CD4-positive, alpha-beta memory T cell (primary cell): ENCODE results near the gene SDHAF1. TPM values are rescaled to one million over a fixed set of nuclear protein-coding genes. Genes with fewer than 3 reads are reported as not detected.
A peak's percentile ranks its signal among the peaks of the same experiment; 100 is the strongest.
"Not testable (repeated sequence)": the region's sequence is repeated elsewhere in the genome, so short reads cannot be mapped to it uniquely, and the experiment has no call there.

Source experiments
- CTCF ChIA-PET: fragments of 350-600 bp; sonication (Branson Sonifier 250); formaldehyde crosslinking; loops from one replicate; lab custom pipeline; 2021; ENCODE audit warnings: inconsistent platforms; ENCODE audit not compliant: partially characterized antibody; lab: Charles Lee
- POLR2A ChIA-PET: fragments of 350-600 bp; sonication (Branson Sonifier 250); formaldehyde crosslinking; loops from one replicate; lab custom pipeline; 2021; ENCODE audit not compliant: partially characterized antibody; lab: Charles Lee
- DNase-seq, 5 donors: peaks; one replicate each; pipeline versions ENCODE4 v3.0.0 to v3.0.0-alpha.2; 2020 to 2022; ENCODE audit warnings: mixed read lengths in 1 of 5
- H3K27ac ChIP-seq: one replicate; pipeline ENCODE4 v1.7.0; 2013; ENCODE audit warnings: low read depth, low read length
- H3K27me3 ChIP-seq: 2 replicates; pipeline ENCODE4 v1.7.0; 2013; ENCODE audit warnings: mild to moderate bottlenecking, low read length, moderate library complexity; ENCODE audit not compliant: insufficient read depth
- H3K36me3 ChIP-seq: 2 replicates; pipeline ENCODE4 v1.7.0; 2013; ENCODE audit warnings: mild to moderate bottlenecking, low read length, moderate library complexity; ENCODE audit not compliant: insufficient read depth
- H3K4me1 ChIP-seq: 2 replicates; pipeline ENCODE4 v1.7.0; 2013; ENCODE audit warnings: mild to moderate bottlenecking, low read length, moderate library complexity; ENCODE audit not compliant: insufficient read depth
- H3K4me3 ChIP-seq, 2 donors: one replicate each; pipeline ENCODE4 v1.7.0; 2013; ENCODE audit warnings: low read length in 2 of 2, mild to moderate bottlenecking in 1 of 2
- H3K9me3 ChIP-seq, 2 donors: one replicate each; pipeline ENCODE4 v1.7.0; 2013; ENCODE audit warnings: low read length in 2 of 2, control low read depth in 1 of 2; ENCODE audit not compliant: control insufficient read depth in 1 of 2
- H3K27ac Mint-ChIP-seq, 7 donors: one replicate each; pipeline ENCODE4 v1.8.0; 2020 to 2021; ENCODE audit warnings: mixed read lengths in 7 of 7, mild to moderate bottlenecking in 6 of 7, inconsistent platforms in 3 of 7, moderate library complexity in 3 of 7
- H3K27me3 Mint-ChIP-seq, 2 donors: one replicate each; pipeline ENCODE4 v1.8.0; 2020 to 2021; ENCODE audit warnings: mixed read lengths in 2 of 2
- H3K36me3 Mint-ChIP-seq, 2 donors: one replicate each; pipeline ENCODE4 v1.8.0; 2020 to 2021; ENCODE audit warnings: mixed read lengths in 2 of 2, inconsistent platforms in 1 of 2, mild to moderate bottlenecking in 1 of 2
- H3K4me1 Mint-ChIP-seq, 4 donors: one replicate each; pipeline ENCODE4 v1.8.0; 2020 to 2021; ENCODE audit warnings: mixed read lengths in 4 of 4, mild to moderate bottlenecking in 1 of 4
- H3K4me3 Mint-ChIP-seq, 8 donors: one replicate each; pipeline ENCODE4 v1.8.0; 2020 to 2021; ENCODE audit warnings: mixed read lengths in 8 of 8, mild to moderate bottlenecking in 7 of 8, moderate library complexity in 6 of 8, inconsistent platforms in 3 of 8
- H3K9me3 Mint-ChIP-seq, 8 donors: one replicate each; pipeline ENCODE4 v1.8.0; 2020 to 2021; ENCODE audit warnings: mixed read lengths in 8 of 8, mild to moderate bottlenecking in 5 of 8, inconsistent platforms in 3 of 8, moderate library complexity in 1 of 8
- intact Hi-C: fragments of 100-400 bp; cut with micrococcal nuclease; formaldehyde crosslinking; loops from one replicate; pipeline ENCODE4 v1.15.1; 2023
- polyA plus RNA-seq, 2 donors: library from polyadenylated mRNA; unstranded; fragments of 300-500 nt; fragmentation: Illumina TruSeq; gene quantifications; one replicate each; pipeline ENCODE4 v1.2.3, GENCODE V29; 2021
- total RNA-seq, 2 experiments: library from RNA; stranded (reverse); gene quantifications; one replicate each; pipeline ENCODE4 v1.2.3, GENCODE V29; 2021

SDHAF1 gene
- total and polyA plus RNA-seq, 4 experiments from 2014 or later: 21.9 to 41.3 (median 25.8) TPM

GRCh38 chr19:35975608-35976214 lies 19.3 kb upstream of the SDHAF1 start:
- H3K4me3 ChIP-seq: no peak overlapping the region
- CTCF ChIA-PET: no interaction called here
- H3K27me3 Mint-ChIP-seq: peaks cover under 1 to 6% of the 10 kb centered on the region in 2 donors
- H3K4me1 Mint-ChIP-seq: no peaks in the 10 kb centered on the region
- no peaks in the 10 kb centered on the region for H3K4me1 ChIP-seq
- peak in 1 of 5 donors; percentile 18 for DNase-seq
- POLR2A ChIA-PET: no interaction called here
- intact Hi-C loops: no loop called here
- no peaks in the 10 kb centered on the region for H3K36me3 ChIP-seq
- no peaks in the 10 kb centered on the region for H3K27me3 ChIP-seq
- no peak overlapping the region for H3K27ac Mint-ChIP-seq
- H3K9me3 Mint-ChIP-seq: no peaks in the 10 kb centered on the region
- H3K4me3 Mint-ChIP-seq: no peak overlapping the region
- no peaks in the 10 kb centered on the region for H3K36me3 Mint-ChIP-seq
- H3K9me3 ChIP-seq: no peaks in the 10 kb centered on the region
- H3K27ac ChIP-seq: no peak overlapping the region

GRCh38 chr19:35977446-35978222 lies 17.4 kb upstream of the SDHAF1 start:
- Histone ChIP-seq H3K27me3 (no peaks in the 10 kb centered on the region), H3K27ac (no peak overlapping the region), H3K9me3 (no peaks in the 10 kb centered on the region), H3K4me1 (no peaks in the 10 kb centered on the region), H3K36me3 (no peaks in the 10 kb centered on the region), H3K4me3 (no peak overlapping the region)
- peak overlapping the region in 1 of 7 donors; percentile 22 for H3K27ac Mint-ChIP-seq
- H3K4me3 Mint-ChIP-seq: no peak overlapping the region
- H3K4me1 Mint-ChIP-seq: no peaks in the 10 kb centered on the region
- intact Hi-C loops: no loop called here
- no peaks in the 10 kb centered on the region for H3K36me3 Mint-ChIP-seq
- H3K9me3 Mint-ChIP-seq: no peaks in the 10 kb centered on the region
- ChIA-PET CTCF (no interaction called here), POLR2A (no interaction called here)
- no peak for DNase-seq
- H3K27me3 Mint-ChIP-seq: peaks cover 4 to 13% of the 10 kb centered on the region in 2 donors

GRCh38 chr19:35978271-35978670 lies 16.7 kb upstream of the SDHAF1 start:
- CTCF ChIA-PET: no interaction called here
- no peak overlapping the region for H3K4me3 Mint-ChIP-seq
- no peaks in the 10 kb centered on the region for H3K9me3 ChIP-seq

GRCh38 chr19:35978832-35979365 lies 16.1 kb upstream of the SDHAF1 start:
- CTCF ChIA-PET: interaction anchor here (1.5 kb wide), 1 partner anchor 32 kb away, joined by 3 read pairs; no protein-coding TSS in a partner anchor
- no peaks in the 10 kb centered on the region for H3K4me1 Mint-ChIP-seq
- H3K36me3 Mint-ChIP-seq: no peaks in the 10 kb centered on the region
- intact Hi-C loops: no loop called here
- no peaks in the 10 kb centered on the region for H3K27me3 ChIP-seq
- H3K36me3 ChIP-seq: no peaks in the 10 kb centered on the region
- no peak overlapping the region for H3K27ac ChIP-seq
- no peak overlapping the region for H3K4me3 Mint-ChIP-seq
- H3K9me3 ChIP-seq: no peaks in the 10 kb centered on the region
- DNase-seq: no peak
- POLR2A ChIA-PET: no interaction called here
- peaks cover 10 to 14% of the 10 kb centered on the region in 2 donors for H3K27me3 Mint-ChIP-seq
- H3K27ac Mint-ChIP-seq: no peak overlapping the region
- no peaks in the 10 kb centered on the region for H3K4me1 ChIP-seq
- no peaks in the 10 kb centered on the region for H3K9me3 Mint-ChIP-seq
- no peak overlapping the region for H3K4me3 ChIP-seq

More at GRCh38 chr19:35978271-35978670, 16.7 kb upstream of the SDHAF1 start:
- H3K9me3 Mint-ChIP-seq: no peaks in the 10 kb centered on the region
- H3K27me3 Mint-ChIP-seq: peaks cover 5 to 13% of the 10 kb centered on the region in 2 donors
- POLR2A ChIA-PET: no interaction called here
- Histone ChIP-seq H3K4me3 (no peak overlapping the region), H3K27me3 (no peaks in the 10 kb centered on the region), H3K36me3 (no peaks in the 10 kb centered on the region), H3K4me1 (no peaks in the 10 kb centered on the region), H3K27ac (no peak overlapping the region)
- no peak for DNase-seq
- no peak overlapping the region for H3K27ac Mint-ChIP-seq
- no peaks in the 10 kb centered on the region for H3K4me1 Mint-ChIP-seq
- intact Hi-C loops: no loop called here
- H3K36me3 Mint-ChIP-seq: no peaks in the 10 kb centered on the region

GRCh38 chr19:35980997-35981396 lies 14.0 kb upstream of the SDHAF1 start:
- H3K27me3 Mint-ChIP-seq: peaks cover 27 to 30% of the 10 kb centered on the region in 2 donors
- H3K4me3 Mint-ChIP-seq, H3K36me3 ChIP-seq, H3K9me3 Mint-ChIP-seq, H3K27ac ChIP-seq, H3K27ac Mint-ChIP-seq, DNase-seq, H3K36me3 Mint-ChIP-seq, H3K4me1 Mint-ChIP-seq, H3K4me3 ChIP-seq, intact Hi-C loops, H3K4me1 ChIP-seq, POLR2A ChIA-PET, H3K9me3 ChIP-seq: not testable (repeated sequence)
- CTCF ChIA-PET: interaction anchor here (1.0 kb wide), 1 partner anchor 13 kb away, joined by 3 read pairs; no protein-coding TSS in a partner anchor
- H3K27me3 ChIP-seq: peaks cover 12% of the 10 kb centered on the region

DNA sequence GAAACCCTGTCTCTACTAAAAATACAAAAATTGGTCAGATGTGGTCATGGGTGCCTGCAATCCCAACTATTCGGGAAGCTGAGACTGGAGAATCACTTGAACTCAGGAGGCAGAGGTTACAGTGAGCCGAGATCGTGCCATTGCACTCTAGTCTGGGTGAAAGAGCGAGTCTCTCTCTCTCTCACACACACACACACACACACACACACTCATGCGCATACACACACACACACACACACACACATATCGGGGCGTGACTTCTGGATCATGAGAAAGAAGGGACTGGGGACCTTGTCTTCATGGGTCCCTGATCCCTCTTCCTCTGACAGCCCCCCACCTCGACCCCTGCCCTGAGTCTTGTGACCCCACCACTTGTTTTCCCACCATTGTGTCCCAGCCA lies 11.8 kb upstream of the SDHAF1 start:
- intact Hi-C loops: no loop called here
- Histone ChIP-seq H3K36me3 (no peaks in the 10 kb centered on the region), H3K27ac (no peak overlapping the region), H3K4me1 (peaks cover 5% of the 10 kb centered on the region), H3K9me3 (no peaks in the 10 kb centered on the region), H3K4me3 (no peak overlapping the region), H3K27me3 (peaks cover 18% of the 10 kb centered on the region)
- POLR2A ChIA-PET: no interaction called here
- Mint-ChIP-seq H3K36me3 (no peaks in the 10 kb centered on the region), H3K9me3 (peaks cover 0 to 2% (median 0%) of the 10 kb centered on the region in 8 donors), H3K27me3 (peaks cover 34 to 35% of the 10 kb centered on the region in 2 donors), H3K27ac (no peak overlapping the region), H3K4me1 (peaks cover 2 to 7% (median 6%) of the 10 kb centered on the region in 4 donors), H3K4me3 (no peak overlapping the region)
- no peak for DNase-seq
- CTCF ChIA-PET: no interaction called here

DNA sequence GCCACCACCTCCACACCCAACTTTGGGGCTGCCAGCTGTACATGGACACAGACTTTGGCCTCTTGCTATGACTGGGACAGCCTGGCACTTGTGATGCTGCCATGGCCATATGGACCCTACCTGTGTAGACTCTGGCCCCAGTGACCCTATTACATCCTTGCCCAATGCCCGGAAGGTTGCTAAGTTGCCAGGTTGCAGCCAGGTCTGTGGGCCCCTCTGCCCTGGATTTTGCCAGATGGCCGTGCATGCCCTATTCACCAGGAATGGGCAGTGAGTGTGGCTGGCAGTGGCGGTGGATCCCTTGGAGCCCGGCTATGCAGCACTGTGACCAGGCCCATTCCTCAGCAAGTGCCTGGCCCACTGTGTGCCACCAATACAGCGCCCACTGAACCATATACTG lies 8.9 kb upstream of the SDHAF1 start:
- intact Hi-C loops: no loop called here
- CTCF ChIA-PET: no interaction called here
- peak overlapping the region in 2 of 8 donors; percentile 62 to 63 for H3K4me3 Mint-ChIP-seq

More for the DNA sequence above, 8.9 kb upstream of the SDHAF1 start:
- Histone ChIP-seq H3K9me3 (no peaks in the 10 kb centered on the region), H3K27ac (no peak overlapping the region), H3K27me3 (peaks cover 18% of the 10 kb centered on the region), H3K36me3 (no peaks in the 10 kb centered on the region), H3K4me1 (peaks cover 5% of the 10 kb centered on the region), H3K4me3 (no peak overlapping the region)
- DNase-seq: no peak
- H3K4me1 Mint-ChIP-seq: peaks cover 2 to 7% (median 6%) of the 10 kb centered on the region in 4 donors
- H3K27ac Mint-ChIP-seq: no peak overlapping the region
- no peaks in the 10 kb centered on the region for H3K36me3 Mint-ChIP-seq
- peaks cover 0 to 2% (median 0%) of the 10 kb centered on the region in 8 donors for H3K9me3 Mint-ChIP-seq
- POLR2A ChIA-PET: no interaction called here
- H3K27me3 Mint-ChIP-seq: peaks cover 28 to 32% of the 10 kb centered on the region in 2 donors
